HPDE6-E6E7 (cell line): ENCODE results near the gene SYDE2.
"Not testable (repeated sequence)": the region's sequence is repeated elsewhere in the genome, so short reads cannot be mapped to it uniquely, and the experiment has no call there.

Source experiments
- DNase-seq: peaks from one replicate; pipeline ENCODE4 v3.0.0; 2011; ENCODE audit warnings: missing footprints; ENCODE audit errors: extremely low spot score

SYDE2 gene

GRCh38 chr1:85219853-85220610, 19.2 kb upstream of the SYDE2 start:
- DNase-seq: no peak

GRCh38 chr1:85216697-85217096, 15.9 kb upstream of the SYDE2 start:
- no peak for DNase-seq

- no peak for DNase-seq
These were observed 13.8 kb upstream of the SYDE2 start for GRCh38 chr1:85214654-85215053.

GRCh38 chr1:85208488-85208887, 7.7 kb upstream of the SYDE2 start:
- no peak for DNase-seq

- DNase-seq: no peak
These were observed 2.9 kb upstream of the SYDE2 start for GRCh38 chr1:85203573-85204171.

- no peak for DNase-seq
These were observed 2.0 kb upstream of the SYDE2 start for GRCh38 chr1:85202864-85203255.

GRCh38 chr1:85202092-85202863, 1.5 kb upstream of the SYDE2 start:
- DNase-seq: peak; percentile 14

GRCh38 chr1:85201340-85202091, 700 bp upstream of the SYDE2 start:
- DNase-seq: peak; percentile 58

GRCh38 chr1:85199667-85200462, 951 bp downstream of the SYDE2 start:
- peak; percentile 4 for DNase-seq

- DNase-seq: no peak
These were observed 2.0 kb downstream of the SYDE2 start for GRCh38 chr1:85198864-85199263.

- DNase-seq: no peak
These were observed 4.5 kb downstream of the SYDE2 start for GRCh38 chr1:85196358-85196757.

- DNase-seq: no peak
These were observed 5.1 kb downstream of the SYDE2 start for GRCh38 chr1:85195703-85196102.

- not testable (repeated sequence) for DNase-seq
These were observed 8.7 kb downstream of the SYDE2 start for GRCh38 chr1:85192129-85192528.

GRCh38 chr1:85189120-85189519, 11.7 kb downstream of the SYDE2 start:
- no peak for DNase-seq

- DNase-seq: no peak
These were observed 12.3 kb downstream of the SYDE2 start for GRCh38 chr1:85188530-85188929.

GRCh38 chr1:85187021-85187420, 13.8 kb downstream of the SYDE2 start:
- not testable (repeated sequence) for DNase-seq

- DNase-seq: no peak
These were observed 16.6 kb downstream of the SYDE2 start for GRCh38 chr1:85184245-85184644.

GRCh38 chr1:85182700-85183099, 18.1 kb downstream of the SYDE2 start:
- DNase-seq: no peak

GRCh38 chr1:85180869-85181268, 19.9 kb downstream of the SYDE2 start:
- DNase-seq: no peak

GRCh38 chr1:85179522-85179921, 21.3 kb downstream of the SYDE2 start:
- no peak for DNase-seq

GRCh38 chr1:85178396-85178795, 22.4 kb downstream of the SYDE2 start:
- DNase-seq: no peak
